IMR-90 (cell line): ENCODE results near the gene OR51M1. TPM values are rescaled to one million over a fixed set of nuclear protein-coding genes. Genes with fewer than 3 reads are reported as not detected.

ENCODE experiments used
- ATAC-seq: fragments of 200-7000 bp; cut with Tn5 transposase; 2 replicates; pipeline ENCODE4 v1.9.1; 2020; ENCODE audit warnings: low read depth, mild to moderate bottlenecking, moderate library complexity
- BruUV-seq: library from RNA; stranded (reverse); fragments of 400-500 nt; replicated peaks from 2 replicates; lab custom pipeline; 2021; lab: Mats Ljungman, UMichigan
- CTCF ChIA-PET: fragments of 300-600 bp; formaldehyde crosslinking; extraction: SDS; loops from one replicate; lab custom pipeline; 2021; ENCODE audit warnings: antibody characterized with exemption; lab: Yijun Ruan, JAX
- POLR2A ChIA-PET: fragments of 300-600 bp; sonication (Branson Sonifier 250); formaldehyde crosslinking; loops from one replicate; lab custom pipeline; 2022; ENCODE audit warnings: antibody characterized with exemption; ENCODE audit not compliant: unreplicated experiment; lab: Charles Lee
- DNase-seq: peaks from one replicate; pipeline ENCODE4 v3.0.0; 2013
- H2AFZ ChIP-seq: replicated peaks from 2 replicates; pipeline ENCODE3; 2013; ENCODE audit warnings: low read length, mild to moderate bottlenecking; ENCODE audit not compliant: poor library complexity
- H2AK5ac ChIP-seq: 2 replicates; pipeline ENCODE4 v1.6.1; 2013; ENCODE audit warnings: low read depth, low read length, inconsistent platforms
- H2AK9ac ChIP-seq: replicated peaks from 2 replicates; pipeline ENCODE3; 2013; ENCODE audit warnings: mild to moderate bottlenecking, low read depth, low read length, moderate library complexity; ENCODE audit not compliant: poor library complexity
- H2BK120ac ChIP-seq: 2 replicates; pipeline ENCODE4 v1.6.1; 2013; ENCODE audit warnings: low read depth, low read length, inconsistent platforms
- H2BK15ac ChIP-seq: 3 replicates; pipeline ENCODE4 v1.6.1; 2013; ENCODE audit warnings: low read depth, low read length, inconsistent platforms
- H2BK20ac ChIP-seq: 2 replicates; pipeline ENCODE4 v1.6.1; 2013; ENCODE audit warnings: low read depth, mild to moderate bottlenecking, inconsistent platforms, low read length, moderate library complexity
- H2BK5ac ChIP-seq: 2 replicates; pipeline ENCODE4 v1.6.1; 2013; ENCODE audit warnings: mild to moderate bottlenecking, low read depth, low read length, inconsistent platforms; ENCODE audit not compliant: poor library complexity, severe bottlenecking
- H3K14ac ChIP-seq: replicated peaks from 2 replicates; pipeline ENCODE4 v1.6.1; 2013; ENCODE audit warnings: low read depth, low read length, inconsistent platforms
- H3K18ac ChIP-seq: 2 replicates; pipeline ENCODE4 v1.6.1; 2013; ENCODE audit warnings: low read depth, low read length, control low read depth
- H3K23ac ChIP-seq: 2 replicates; pipeline ENCODE4 v1.6.1; 2013; ENCODE audit warnings: low read depth, low read length, inconsistent platforms
- H3K27ac ChIP-seq: 2 replicates; pipeline ENCODE4 v1.5.1; 2013; ENCODE audit warnings: mild to moderate bottlenecking, control low read depth, low read length; ENCODE audit not compliant: insufficient read depth
- H3K27me3 ChIP-seq: 2 replicates; pipeline ENCODE4 v1.6.1; 2013; ENCODE audit warnings: low read length; ENCODE audit not compliant: control insufficient read depth, insufficient read depth
- H3K36me3 ChIP-seq: 2 replicates; pipeline ENCODE4 v1.6.1; 2013; ENCODE audit warnings: low read length, mixed read lengths; ENCODE audit not compliant: control insufficient read depth, insufficient read depth
- H3K4ac ChIP-seq: 2 replicates; pipeline ENCODE4 v1.6.1; 2013; ENCODE audit warnings: low read depth, low read length, inconsistent platforms
- H3K4me1 ChIP-seq: 2 replicates; pipeline ENCODE4 v1.6.1; 2013; ENCODE audit warnings: low read length, mixed read lengths; ENCODE audit not compliant: control insufficient read depth, insufficient read depth
- H3K4me2 ChIP-seq: 2 replicates; pipeline ENCODE4 v1.6.1; 2013; ENCODE audit warnings: low read depth, mild to moderate bottlenecking, control low read depth, low read length, moderate library complexity
- H3K4me3 ChIP-seq: 2 replicates; pipeline ENCODE4 v1.5.1; 2013; ENCODE audit warnings: low read depth, mild to moderate bottlenecking, control low read depth, low read length, moderate library complexity; ENCODE audit not compliant: insufficient read depth
- H3K56ac ChIP-seq: 2 replicates; pipeline ENCODE4 v1.6.1; 2013; ENCODE audit warnings: low read length, inconsistent platforms; ENCODE audit not compliant: insufficient read depth; ENCODE audit errors: extremely low read depth
- H3K79me1 ChIP-seq, 2 experiments: 2 replicates each; pipeline ENCODE4 v1.6.1; 2013; ENCODE audit warnings: low read length in 2 of 2, inconsistent platforms in 1 of 2, low read depth in 1 of 2
- H3K9ac ChIP-seq: 2 replicates; pipeline ENCODE4 v1.6.1; 2013; ENCODE audit warnings: low read depth, low read length, control low read depth
- H3K9me1 ChIP-seq: 2 replicates; pipeline ENCODE4 v1.6.1; 2013; ENCODE audit warnings: low read length, inconsistent platforms; ENCODE audit not compliant: insufficient read depth
- H3K9me3 ChIP-seq: 2 replicates; pipeline ENCODE4 v1.6.1; 2013; ENCODE audit warnings: low read length; ENCODE audit not compliant: control insufficient read depth, insufficient read depth
- H4K20me1 ChIP-seq: 2 replicates; pipeline ENCODE4 v1.6.1; 2013; ENCODE audit warnings: low read length, inconsistent platforms; ENCODE audit not compliant: insufficient read depth
- H4K5ac ChIP-seq: 2 replicates; pipeline ENCODE4 v1.6.1; 2013; ENCODE audit warnings: mild to moderate bottlenecking, low read depth, low read length, control low read depth
- H4K8ac ChIP-seq, 2 experiments: 2 replicates each; pipeline ENCODE4 v1.6.1; 2013; ENCODE audit warnings: low read depth in 2 of 2, low read length in 2 of 2, control low read depth in 1 of 2, inconsistent platforms in 1 of 2
- H4K91ac ChIP-seq: 2 replicates; pipeline ENCODE4 v1.6.1; 2013; ENCODE audit warnings: low read depth, low read length, inconsistent platforms; ENCODE audit not compliant: insufficient read depth
- CEBPB ChIP-seq: IDR thresholded peaks from 2 replicates; pipeline ENCODE4 v1.6.1; 2012; ENCODE audit warnings: low read depth, low read length, improper control_type of control experiment
- CHD1 ChIP-seq: IDR thresholded peaks from 2 replicates; pipeline ENCODE4 v1.6.1; 2012; ENCODE audit warnings: low read depth, low read length, improper control_type of control experiment
- FOS ChIP-seq: fragments of 150-350 bp; IDR thresholded peaks from 2 replicates; pipeline ENCODE4 v1.6.1; 2016; ENCODE audit warnings: low read depth, low read length
- MAZ ChIP-seq: IDR thresholded peaks from 2 replicates; pipeline ENCODE4 v1.6.1; 2012; ENCODE audit warnings: low read depth, mild to moderate bottlenecking, low read length, improper control_type of control experiment, moderate library complexity, borderline replicate concordance
- MXI1 ChIP-seq: IDR thresholded peaks from 2 replicates; pipeline ENCODE4 v1.6.1; 2012; ENCODE audit warnings: low read depth, mild to moderate bottlenecking, low read length, moderate library complexity, borderline replicate concordance
- POLR2A ChIP-seq: IDR thresholded peaks from 2 replicates; pipeline ENCODE4 v1.6.1; 2012; ENCODE audit warnings: mild to moderate bottlenecking, low read depth, low read length
- RAD21 ChIP-seq: IDR thresholded peaks from 2 replicates; pipeline ENCODE4 v1.6.1; 2012; ENCODE audit warnings: low read length, improper control_type of control experiment
- RCOR1 ChIP-seq: IDR thresholded peaks from 2 replicates; pipeline ENCODE4 v1.6.1; 2012; ENCODE audit warnings: mild to moderate bottlenecking, low read length, improper control_type of control experiment; ENCODE audit not compliant: insufficient replicate concordance
- RFX5 ChIP-seq: IDR thresholded peaks from 2 replicates; pipeline ENCODE4 v1.8.0; 2012; ENCODE audit warnings: low read depth, mild to moderate bottlenecking, low read length, moderate library complexity
- WGBS, 2 experiments: methylation state at CpG; one replicate each; pipeline versions ENCODE4 v1.1.5 to v1.1.7; 2013; ENCODE audit warnings: missing lambda C conversion rate in 2 of 2; ENCODE audit not compliant: insufficient read length in 1 of 2; ENCODE audit errors: extremely low coverage in 2 of 2; 5-methylcytosine and 5-hydroxymethylcytosine counted together
- dilution Hi-C: fragments of 300-500 bp; cut with HindIII; formaldehyde crosslinking; loops from one replicate; pipeline ENCODE4 v1.14.3; 2018; ENCODE audit warnings: low sequenced_read_pairs; ENCODE audit not compliant: unreplicated experiment
- in situ Hi-C: fragments of 300-500 bp; cut with MboI; formaldehyde crosslinking; loops from 3 replicates; pipeline ENCODE4 v1.14.3; 2019; ENCODE audit warnings: low sequenced_read_pairs, inconsistent platforms, mixed read lengths
- intact Hi-C: fragments of 100-400 bp; cut with micrococcal nuclease; formaldehyde crosslinking; loops from 2 replicates; pipeline ENCODE4 v1.10.0; 2022
- polyA plus RNA-seq, 3 experiments: library from polyadenylated mRNA; depleted of rRNA; stranded (reverse); fragments of >200 nt; gene quantifications; 2 replicates each; pipeline ENCODE4 v1.2.3, GENCODE V29; 2012; ENCODE audit warnings: low replicate concordance in 1 of 3
- total RNA-seq: library from RNA; depleted of rRNA; stranded (reverse); fragments of >200 nt; gene quantifications from 2 replicates; pipeline ENCODE4 v1.2.3, GENCODE V29; 2012
- TF ChIP-seq, protein P1 (sequence below): fragments of 150-350 bp; IDR thresholded peaks from 2 replicates; pipeline ENCODE4 v1.6.1; 2017; ENCODE audit warnings: mild to moderate bottlenecking, antibody characterized with exemption, low read length, low read depth

The OR51M1 gene
- total and polyA plus RNA-seq, 2 of the 4 experiments (the other 2 are of a cell fraction), result 0.54 to 0.87 TPM

DNA sequence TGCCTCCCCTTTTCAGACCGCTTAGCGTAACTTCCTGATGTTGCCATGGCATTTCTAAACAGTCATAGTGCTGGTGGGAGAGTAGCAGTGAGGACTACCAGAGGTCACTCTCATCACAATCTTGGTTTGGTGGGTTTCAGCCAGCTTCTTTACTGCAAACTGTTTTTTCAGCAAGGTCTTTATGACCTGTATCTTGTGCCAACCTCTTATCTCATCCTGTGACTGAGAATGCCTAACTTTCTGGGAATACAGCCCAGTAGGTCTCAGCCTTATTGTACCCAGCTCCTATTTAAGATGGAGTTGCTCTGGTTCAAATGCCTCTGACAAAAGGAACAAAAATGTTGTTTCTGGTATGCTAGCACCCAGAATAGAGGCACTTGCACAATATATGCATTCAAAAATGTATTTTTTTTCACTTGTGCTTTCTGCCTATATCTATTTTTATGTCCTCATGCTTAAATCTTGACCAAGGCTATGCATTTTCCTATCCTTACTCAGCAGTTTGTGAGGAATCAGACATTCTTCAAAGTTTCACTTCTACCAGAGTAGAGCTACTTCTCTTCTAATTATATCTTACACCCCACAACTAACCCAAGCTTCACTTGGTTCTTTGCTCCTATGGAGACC, 16.1 kb upstream of the OR51M1 start (continued):
- no peak for TF ChIP-seq CHD1
- TF ChIP-seq FOS, result 0 out of 2 replicates have a peak, but pooled peaks have one; percentile 9

DNA sequence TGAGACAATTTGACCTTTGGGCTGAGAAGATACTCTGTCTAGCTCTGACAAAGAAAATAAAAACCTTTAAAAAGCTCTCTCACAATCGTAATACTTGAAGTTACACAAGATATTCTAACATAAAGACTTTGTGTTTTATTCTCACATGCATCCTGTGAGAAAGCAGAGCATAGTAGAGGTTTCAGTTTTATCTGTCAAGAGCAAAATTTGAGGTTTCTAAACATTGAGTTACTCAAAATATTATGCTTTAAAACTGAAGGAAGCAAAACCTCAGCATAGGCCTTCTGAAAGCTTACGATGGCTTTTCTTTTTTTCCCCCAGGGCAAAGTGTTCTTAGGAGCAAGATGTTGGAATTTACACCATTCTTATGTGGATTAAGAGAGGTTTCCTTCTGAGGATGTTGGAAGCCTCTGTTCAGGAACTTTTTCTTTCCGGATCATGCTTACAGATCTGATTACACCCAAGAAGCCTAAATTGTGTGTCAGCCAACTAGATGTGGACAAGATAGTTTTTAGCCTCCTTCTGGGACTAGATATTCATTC, 15.0 kb upstream of the OR51M1 start:
- Histone ChIP-seq H3K36me3 (no peaks in the 10 kb centered on the region), H3K56ac (peak overlapping the region; percentile 84), H2BK5ac (peak overlapping the region; percentile 98), H3K9me1 (peaks cover 19% of the 10 kb centered on the region), H3K9me3 (peaks cover 3% of the 10 kb centered on the region), H4K8ac (peak overlapping the region; percentile 93 to 97), H4K5ac (peak overlapping the region; percentile 96; the same call in 1 of the 2 replicates), H3K18ac (peak overlapping the region; percentile 97; the same call in 1 of the 2 replicates), H3K23ac (peak overlapping the region; percentile 89), H3K79me1 (peaks cover 0 to 18% of the 10 kb centered on the region in 2 experiments; a peak in 2 of 4 replicates), H3K27ac (peak overlapping the region; percentile 72), H3K4me2 (no peak overlapping the region), H2BK15ac (peak overlapping the region; percentile 61; the same call in 2 of the 3 replicates), H4K20me1 (no peaks in the 10 kb centered on the region), H3K9ac (peak overlapping the region; percentile 41; the same call in 1 of the 2 replicates), H2AK5ac (peak overlapping the region; percentile 85), H3K4ac (peak overlapping the region; percentile 80), H2AFZ (no peak overlapping the region), H4K91ac (peak overlapping the region; percentile 87), H2BK120ac (peak overlapping the region; percentile 100), H3K4me1 (peaks cover 23% of the 10 kb centered on the region), H3K4me3 (no peak overlapping the region), H2BK20ac (peak overlapping the region; percentile 99), H3K14ac (peak overlapping the region; percentile 82), H3K27me3 (no peaks in the 10 kb centered on the region), H2AK9ac (no peak overlapping the region)
- intact Hi-C loops (loop anchor here (2.0 to 10.0 kb wide), 2 partner anchors 78 to 316 kb away; partner anchors contain the start of genes TRIM22 and TRIM5), in situ Hi-C loops (loop anchor here (10.0 kb wide), 1 partner anchor 84 kb away; no protein-coding TSS in a partner anchor), dilution Hi-C loops (no loop called here)
- ATAC-seq (no peak), DNase-seq (no peak)
- TF ChIP-seq POLR2A (no peak), RFX5 (no peak), RAD21 (no peak), FOS (no peak), MXI1 (no peak), MAZ (no peak), CEBPB (no peak), RCOR1 (no peak)
- TF ChIP-seq, protein P1, sequence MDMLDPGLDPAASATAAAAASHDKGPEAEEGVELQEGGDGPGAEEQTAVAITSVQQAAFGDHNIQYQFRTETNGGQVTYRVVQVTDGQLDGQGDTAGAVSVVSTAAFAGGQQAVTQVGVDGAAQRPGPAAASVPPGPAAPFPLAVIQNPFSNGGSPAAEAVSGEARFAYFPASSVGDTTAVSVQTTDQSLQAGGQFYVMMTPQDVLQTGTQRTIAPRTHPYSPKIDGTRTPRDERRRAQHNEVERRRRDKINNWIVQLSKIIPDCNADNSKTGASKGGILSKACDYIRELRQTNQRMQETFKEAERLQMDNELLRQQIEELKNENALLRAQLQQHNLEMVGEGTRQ, result no peak
- ChIA-PET CTCF (no interaction called here), POLR2A (no interaction called here)
- WGBS, 2 experiments, result no CpG with 5 or more reads among the region's 3 CpGs
- BruUV-seq, result no TSS peak
